GM12891 (cell line): ENCODE data around the gene AMBRA1.
"Not testable (repeated sequence)": the region's sequence is repeated elsewhere in the genome, so short reads cannot be mapped to it uniquely, and the experiment has no call there.

ENCODE experiments used
- POLR2A ChIP-seq: IDR thresholded peaks from 2 replicates; pipeline ENCODE4 v1.6.1; 2011; ENCODE audit warnings: low read depth, low read length, control low read depth
- POU2F2 ChIP-seq: IDR thresholded peaks from 2 replicates; pipeline ENCODE4 v1.6.1; 2011; ENCODE audit warnings: low read depth, mild to moderate bottlenecking, control low read depth, low read length, moderate library complexity
- TAF1 ChIP-seq: IDR thresholded peaks from 2 replicates; pipeline ENCODE4 v1.6.1; 2011; ENCODE audit warnings: low read depth, low read length, control low read depth

GRCh38 chr11:46583513-46583912, 10.3 kb downstream of the AMBRA1 start:
- not testable (repeated sequence) for TF ChIP-seq POLR2A, POU2F2, TAF1
